H9 (cell line): ENCODE results near the gene EID2. TPM values are rescaled to one million over a fixed set of nuclear protein-coding genes. Genes with fewer than 3 reads are reported as not detected.

Experiments used
- DNase-seq: peaks from one replicate; pipeline ENCODE4 v3.0.0-alpha.2; 2017
- H2AFZ ChIP-seq: one replicate; pipeline ENCODE4 v1.6.1; 2013; ENCODE audit warnings: mild to moderate bottlenecking, low read length, control low read depth, moderate library complexity
- H2AK5ac ChIP-seq: 2 replicates; pipeline ENCODE4 v1.6.1; 2013; ENCODE audit warnings: low read length, control low read depth, mixed read lengths; ENCODE audit not compliant: insufficient read length
- H2BK120ac ChIP-seq: one replicate; pipeline ENCODE4 v1.6.1; 2013; ENCODE audit warnings: low read depth, mild to moderate bottlenecking, low read length, control low read depth, inconsistent platforms; ENCODE audit not compliant: poor library complexity, severe bottlenecking
- H2BK12ac ChIP-seq: 2 replicates; pipeline ENCODE4 v1.6.1; 2013; ENCODE audit warnings: low read length, control low read depth, mixed read lengths, low read depth; ENCODE audit not compliant: insufficient read length
- H2BK15ac ChIP-seq: 2 replicates; pipeline ENCODE4 v1.6.1; 2013; ENCODE audit warnings: low read depth, low read length, control low read depth
- H2BK20ac ChIP-seq: one replicate; pipeline ENCODE4 v1.6.1; 2013; ENCODE audit warnings: low read depth, mild to moderate bottlenecking, low read length, control low read depth, inconsistent platforms; ENCODE audit not compliant: poor library complexity, severe bottlenecking
- H2BK5ac ChIP-seq: 2 replicates; pipeline ENCODE4 v1.6.1; 2013; ENCODE audit warnings: low read length, control low read depth, mixed read lengths; ENCODE audit not compliant: insufficient read length
- H3K14ac ChIP-seq: 2 replicates; pipeline ENCODE4 v1.6.1; 2013; ENCODE audit warnings: low read length, control low read depth; ENCODE audit not compliant: insufficient read depth
- H3K18ac ChIP-seq: 2 replicates; pipeline ENCODE4 v1.6.1; 2013; ENCODE audit warnings: low read depth, mild to moderate bottlenecking, mixed read lengths, low read length, control low read depth; ENCODE audit not compliant: insufficient read length
- H3K23ac ChIP-seq: 2 replicates; pipeline ENCODE4 v1.6.1; 2013; ENCODE audit warnings: low read length, control low read depth, mixed read lengths, low read depth; ENCODE audit not compliant: insufficient read length
- H3K23me2 ChIP-seq: 2 replicates; pipeline ENCODE4 v1.6.1; 2013; ENCODE audit warnings: low read depth, mild to moderate bottlenecking, mixed read lengths, low read length, control low read depth; ENCODE audit not compliant: insufficient read length, poor library complexity, severe bottlenecking
- H3K27ac ChIP-seq: 2 replicates; pipeline ENCODE4 v1.5.1; 2013; ENCODE audit warnings: low read length, control low read depth, mixed read lengths, low read depth; ENCODE audit not compliant: insufficient read length
- H3K27me3 ChIP-seq: 2 replicates; pipeline ENCODE4 v1.6.1; 2013; ENCODE audit warnings: low read length, control low read depth, inconsistent platforms; ENCODE audit not compliant: insufficient read depth
- H3K4ac ChIP-seq: 2 replicates; pipeline ENCODE4 v1.6.1; 2013; ENCODE audit warnings: low read depth, mild to moderate bottlenecking, control low read depth, inconsistent platforms, low read length, moderate library complexity
- H3K4me1 ChIP-seq: 2 replicates; pipeline ENCODE4 v1.6.1; 2013; ENCODE audit warnings: low read length, control low read depth, inconsistent platforms; ENCODE audit not compliant: insufficient read depth
- H3K4me2 ChIP-seq: 2 replicates; pipeline ENCODE4 v1.6.1; 2013; ENCODE audit warnings: low read length, control low read depth, mixed read lengths; ENCODE audit not compliant: insufficient read length, insufficient read depth
- H3K56ac ChIP-seq: 2 replicates; pipeline ENCODE4 v1.6.1; 2013; ENCODE audit warnings: low read depth, mild to moderate bottlenecking, mixed read lengths, low read length, control low read depth; ENCODE audit not compliant: insufficient read length
- H3K79me1 ChIP-seq: 2 replicates; pipeline ENCODE4 v1.6.1; 2013; ENCODE audit warnings: low read depth, mild to moderate bottlenecking, moderate library complexity, low read length, control low read depth, inconsistent platforms; ENCODE audit not compliant: insufficient read depth, poor library complexity, severe bottlenecking
- H3K79me2 ChIP-seq: 2 replicates; pipeline ENCODE4 v1.6.1; 2013; ENCODE audit warnings: low read length, control low read depth, inconsistent platforms; ENCODE audit not compliant: insufficient read depth
- H3K9ac ChIP-seq: 2 replicates; pipeline ENCODE4 v1.6.1; 2013; ENCODE audit warnings: low read length, control low read depth, mixed read lengths; ENCODE audit not compliant: insufficient read length; ENCODE audit errors: extremely low read depth
- H3K9me3 ChIP-seq: one replicate; pipeline ENCODE4 v1.6.1; 2013; ENCODE audit warnings: low read depth, low read length, inconsistent platforms; ENCODE audit not compliant: control insufficient read depth
- H3T11ph ChIP-seq: one replicate; pipeline ENCODE4 v1.6.1; 2013; ENCODE audit warnings: mild to moderate bottlenecking, low read length, control low read depth, inconsistent platforms
- H4K20me1 ChIP-seq: one replicate; pipeline ENCODE4 v1.6.1; 2013; ENCODE audit not compliant: control insufficient read depth, insufficient read length, insufficient read depth
- H4K5ac ChIP-seq: 2 replicates; pipeline ENCODE4 v1.6.1; 2013; ENCODE audit warnings: low read depth, mild to moderate bottlenecking, mixed read lengths, low read length, control low read depth; ENCODE audit not compliant: insufficient read length
- H4K8ac ChIP-seq: replicated peaks from 2 replicates; pipeline ENCODE4 v1.6.1; 2013; ENCODE audit warnings: low read length, control low read depth, mixed read lengths, low read depth; ENCODE audit not compliant: insufficient read length
- H4K91ac ChIP-seq: 2 replicates; pipeline ENCODE4 v1.6.1; 2013; ENCODE audit warnings: low read depth, mild to moderate bottlenecking, moderate library complexity, mixed read lengths, low read length, control low read depth; ENCODE audit not compliant: insufficient read length
- H3K27ac Mint-ChIP-seq, 3 experiments: 2 replicates in 2 of 3; 3 replicates in 1 of 3; pipeline ENCODE4 v1.8.0; 2020 to 2021; ENCODE audit warnings: mixed read lengths in 3 of 3, mild to moderate bottlenecking in 1 of 3, moderate library complexity in 1 of 3
- H3K27me3 Mint-ChIP-seq: 2 replicates; pipeline ENCODE4 v1.8.0; 2021; ENCODE audit warnings: low read depth, mild to moderate bottlenecking, moderate library complexity, mixed read lengths
- H3K36me3 Mint-ChIP-seq, 3 experiments: 2 replicates in 2 of 3; 3 replicates in 1 of 3; pipeline ENCODE4 v1.8.0; 2020 to 2021; ENCODE audit warnings: low read depth in 3 of 3, mixed read lengths in 3 of 3; ENCODE audit not compliant: insufficient read depth in 1 of 3
- H3K4me1 Mint-ChIP-seq, 2 experiments: 2 replicates each; pipeline ENCODE4 v1.8.0; 2020; ENCODE audit warnings: mixed read lengths in 2 of 2
- H3K4me3 Mint-ChIP-seq, 2 experiments: 2 replicates in 1 of 2; 3 replicates in 1 of 2; pipeline ENCODE4 v1.8.0; 2020 to 2021; ENCODE audit warnings: mild to moderate bottlenecking in 2 of 2, mixed read lengths in 2 of 2, moderate library complexity in 1 of 2
- H3K9me3 Mint-ChIP-seq, 2 experiments: 2 replicates in 1 of 2; 3 replicates in 1 of 2; pipeline ENCODE4 v1.8.0; 2020; ENCODE audit warnings: mild to moderate bottlenecking in 2 of 2, mixed read lengths in 2 of 2, moderate library complexity in 1 of 2
- WGBS: extraction: QIAGEN DNeasy Blood & Tissue Kit; methylation state at CpG from one replicate; pipeline ENCODE4 v1.1.7; 2013; ENCODE audit warnings: missing lambda C conversion rate, low lambda C conversion rate, mixed read lengths; ENCODE audit not compliant: insufficient read length; ENCODE audit errors: extremely low coverage; 5-methylcytosine and 5-hydroxymethylcytosine counted together
- total RNA-seq: library from RNA; stranded (reverse); gene quantifications from 2 replicates; pipeline ENCODE4 v1.2.1, GENCODE V29; 2021
- TF ChIP-seq, protein P1 (sequence below): fragments of 200-600 bp; sonication (generic); conservative IDR thresholded peaks from 3 replicates; pipeline ENCODE4 v1.8.0; 2021; ENCODE audit warnings: antibody characterized with exemption, mild to moderate bottlenecking

The EID2 gene
- total RNA-seq, 1 experiment from 2014 or later: 18.8 TPM

- no peak overlapping the region for H2AFZ ChIP-seq
Measured at GRCh38 chr19:39524495-39524894, 15.5 kb downstream of the EID2 start.

More at GRCh38 chr19:39524495-39524894, 15.5 kb downstream of the EID2 start:
- Histone ChIP-seq H4K91ac (no peak overlapping the region), H3K9me3 (no peaks in the 10 kb centered on the region), H3K27ac (no peak overlapping the region), H2BK12ac (no peak overlapping the region), H2BK20ac (no peak overlapping the region), H3K23ac (no peak overlapping the region), H4K8ac (no peak overlapping the region), H4K20me1 (no peaks in the 10 kb centered on the region), H3K14ac (no peak overlapping the region), H3K23me2 (no peaks in the 10 kb centered on the region), H3K27me3 (no peaks in the 10 kb centered on the region), H3K79me1 (no peaks in the 10 kb centered on the region), H2BK120ac (no peak overlapping the region), H3K56ac (no peak overlapping the region), H3K4me1 (no peaks in the 10 kb centered on the region), H2AK5ac (no peak overlapping the region), H3K79me2 (no peaks in the 10 kb centered on the region), H3K4me2 (no peak overlapping the region), H3K18ac (no peak overlapping the region), H3K9ac (no peak overlapping the region), H2BK15ac (no peak overlapping the region), H2BK5ac (no peak overlapping the region), H3K4ac (no peak overlapping the region), H3T11ph (no peak overlapping the region), H4K5ac (no peak overlapping the region)
- DNase-seq: no peak
- Mint-ChIP-seq H3K36me3 (peaks cover 9 to 27% (median 21%) of the 10 kb centered on the region in 3 experiments; a peak in 6 of 7 replicates), H3K4me3 (no peak overlapping the region), H3K4me1 (peaks cover 0 to 2% of the 10 kb centered on the region in 2 experiments; a peak in 1 of 4 replicates), H3K9me3 (no peaks in the 10 kb centered on the region), H3K27me3 (no peaks in the 10 kb centered on the region), H3K27ac (no peak overlapping the region)
- TF ChIP-seq, protein P1, sequence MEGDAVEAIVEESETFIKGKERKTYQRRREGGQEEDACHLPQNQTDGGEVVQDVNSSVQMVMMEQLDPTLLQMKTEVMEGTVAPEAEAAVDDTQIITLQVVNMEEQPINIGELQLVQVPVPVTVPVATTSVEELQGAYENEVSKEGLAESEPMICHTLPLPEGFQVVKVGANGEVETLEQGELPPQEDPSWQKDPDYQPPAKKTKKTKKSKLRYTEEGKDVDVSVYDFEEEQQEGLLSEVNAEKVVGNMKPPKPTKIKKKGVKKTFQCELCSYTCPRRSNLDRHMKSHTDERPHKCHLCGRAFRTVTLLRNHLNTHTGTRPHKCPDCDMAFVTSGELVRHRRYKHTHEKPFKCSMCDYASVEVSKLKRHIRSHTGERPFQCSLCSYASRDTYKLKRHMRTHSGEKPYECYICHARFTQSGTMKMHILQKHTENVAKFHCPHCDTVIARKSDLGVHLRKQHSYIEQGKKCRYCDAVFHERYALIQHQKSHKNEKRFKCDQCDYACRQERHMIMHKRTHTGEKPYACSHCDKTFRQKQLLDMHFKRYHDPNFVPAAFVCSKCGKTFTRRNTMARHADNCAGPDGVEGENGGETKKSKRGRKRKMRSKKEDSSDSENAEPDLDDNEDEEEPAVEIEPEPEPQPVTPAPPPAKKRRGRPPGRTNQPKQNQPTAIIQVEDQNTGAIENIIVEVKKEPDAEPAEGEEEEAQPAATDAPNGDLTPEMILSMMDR: no peak
- no CpG with 5 or more reads among the region's 8 CpGs for WGBS
